HepG2 (cell line): ENCODE measurements around the gene CASKIN2. TPM values are rescaled to one million over a fixed set of nuclear protein-coding genes. Genes with fewer than 3 reads are reported as not detected.

Experiments used
- AGO2 ChIP-seq: fragments of 200-400 bp; formaldehyde crosslinking; optimal IDR thresholded peaks from 2 replicates; pipeline ENCODE3; 2017; ENCODE audit warnings: mild to moderate bottlenecking, low read depth, low read length, moderate library complexity
- ATM ChIP-seq: fragments of 450-650 bp; IDR thresholded peaks from 2 replicates; pipeline ENCODE4 v1.7.1; 2017; ENCODE audit warnings: mild to moderate bottlenecking, borderline replicate concordance
- ATRX ChIP-seq: sonication (generic); formaldehyde crosslinking; IDR thresholded peaks from 2 replicates; pipeline ENCODE4 v1.4.0; 2020; ENCODE audit warnings: missing genetic modification reagents, borderline replicate concordance
- HNRNPL ChIP-seq: fragments of 200-400 bp; formaldehyde crosslinking; IDR thresholded peaks from 2 replicates; pipeline ENCODE4 v1.6.1; 2017; ENCODE audit warnings: mild to moderate bottlenecking, low read depth, low read length
- IKZF1 ChIP-seq: fragments of 450-650 bp; IDR thresholded peaks from 2 replicates; pipeline ENCODE4 v1.7.1; 2016
- IRF2 ChIP-seq: IDR thresholded peaks from 2 replicates; pipeline ENCODE4 v1.6.1; 2018; ENCODE audit warnings: missing genetic modification reagents, missing compliant biosample characterization
- JARID2 ChIP-seq: sonication (generic); formaldehyde crosslinking; IDR thresholded peaks from 2 replicates; pipeline ENCODE4 v1.8.1; 2023; ENCODE audit warnings: missing genetic modification reagents, inconsistent platforms; ENCODE audit not compliant: insufficient replicate concordance
- MBD4 ChIP-seq: IDR thresholded peaks from 2 replicates; pipeline ENCODE4 v1.6.1; 2012; ENCODE audit warnings: low read length, inconsistent platforms, borderline replicate concordance
- MYC ChIP-seq: sonication (generic); formaldehyde crosslinking; IDR thresholded peaks from 2 replicates; pipeline ENCODE4 v1.9.0; 2021; ENCODE audit warnings: missing genetic modification reagents, borderline replicate concordance
- NFE2 ChIP-seq: sonication (generic); formaldehyde crosslinking; IDR thresholded peaks from 2 replicates; pipeline ENCODE4 v1.4.0; 2020; ENCODE audit warnings: missing genetic modification reagents
- NONO ChIP-seq, 2 experiments: fragments of 450-650 bp in 1 of 2; sonication (generic) in 1 of 2; formaldehyde crosslinking in 1 of 2; IDR thresholded peaks in 1 of 2; conservative IDR thresholded peaks in 1 of 2; 2 replicates each; pipeline versions ENCODE4 v1.6.1 to v1.8.0; 2017 to 2022; ENCODE audit warnings: mild to moderate bottlenecking in 1 of 2, missing genetic modification reagents in 1 of 2, moderate library complexity in 1 of 2
- ONECUT2 ChIP-seq: sonication (generic); formaldehyde crosslinking; IDR thresholded peaks from 2 replicates; pipeline ENCODE4 v1.4.0; 2020; ENCODE audit warnings: missing genetic modification reagents
- PCBP1 ChIP-seq: fragments of 200-400 bp; formaldehyde crosslinking; IDR thresholded peaks from 2 replicates; pipeline ENCODE4 v1.6.1; 2017; ENCODE audit warnings: mild to moderate bottlenecking, low read depth, low read length, borderline replicate concordance
- POLR2G ChIP-seq: fragments of 200-400 bp; formaldehyde crosslinking; IDR thresholded peaks from 2 replicates; pipeline ENCODE4 v1.6.1; 2018; ENCODE audit warnings: mild to moderate bottlenecking, low read depth, low read length, moderate library complexity
- PRPF4 ChIP-seq: fragments of 200-400 bp; formaldehyde crosslinking; IDR thresholded peaks from 2 replicates; pipeline ENCODE4 v1.6.1; 2016; ENCODE audit warnings: low read length, low read depth; ENCODE audit not compliant: poor library complexity, severe bottlenecking
- SALL2 ChIP-seq: sonication (generic); formaldehyde crosslinking; IDR thresholded peaks from 2 replicates; pipeline ENCODE4 v1.8.1; 2023; ENCODE audit warnings: mild to moderate bottlenecking, missing genetic modification reagents, inconsistent platforms
- SMAD3 ChIP-seq: sonication (generic); formaldehyde crosslinking; IDR thresholded peaks from 2 replicates; pipeline ENCODE4 v1.4.0; 2020; ENCODE audit warnings: missing genetic modification reagents
- SRSF1 ChIP-seq: fragments of 200-400 bp; formaldehyde crosslinking; optimal IDR thresholded peaks from 2 replicates; pipeline ENCODE3; 2017; ENCODE audit warnings: mild to moderate bottlenecking, low read depth, low read length, moderate library complexity
- ZFP37 ChIP-seq: sonication (generic); formaldehyde crosslinking; IDR thresholded peaks from 2 replicates; pipeline ENCODE4 v1.4.0; 2020; ENCODE audit warnings: missing genetic modification reagents, borderline replicate concordance
- ZNF101 ChIP-seq: sonication (generic); formaldehyde crosslinking; IDR thresholded peaks from 2 replicates; pipeline ENCODE4 v1.4.0; 2020; ENCODE audit warnings: mild to moderate bottlenecking, low read depth, missing genetic modification reagents, borderline replicate concordance
- ZNF138 ChIP-seq: sonication (generic); formaldehyde crosslinking; IDR thresholded peaks from 2 replicates; pipeline ENCODE4 v1.5.0; 2020; ENCODE audit warnings: mild to moderate bottlenecking, low read depth, missing genetic modification reagents
- ZNF205 ChIP-seq: IDR thresholded peaks from 2 replicates; pipeline ENCODE4 v1.6.1; 2018; ENCODE audit warnings: missing biosample characterization, missing genetic modification reagents
- ZNF207 ChIP-seq: fragments of 450-650 bp; IDR thresholded peaks from 2 replicates; pipeline ENCODE4 v1.6.1; 2016; ENCODE audit warnings: antibody characterized with exemption, borderline replicate concordance
- ZNF292 ChIP-seq: sonication (generic); formaldehyde crosslinking; IDR thresholded peaks from 2 replicates; pipeline ENCODE4 v1.8.1; 2022; ENCODE audit warnings: mild to moderate bottlenecking, low read depth, missing genetic modification reagents, borderline replicate concordance
- ZNF317 ChIP-seq: sonication (generic); formaldehyde crosslinking; IDR thresholded peaks from 2 replicates; pipeline ENCODE4 v1.5.0; 2020; ENCODE audit warnings: mild to moderate bottlenecking, missing genetic modification reagents
- ZNF33A ChIP-seq: sonication (generic); formaldehyde crosslinking; IDR thresholded peaks from 2 replicates; pipeline ENCODE4 v1.5.1; 2020; ENCODE audit warnings: missing genetic modification reagents, mild to moderate bottlenecking, moderate library complexity, borderline replicate concordance
- ZNF556 ChIP-seq: sonication (generic); formaldehyde crosslinking; IDR thresholded peaks from 2 replicates; pipeline ENCODE4 v1.4.0; 2020; ENCODE audit warnings: mild to moderate bottlenecking, missing genetic modification reagents, borderline replicate concordance
- ZNF644 ChIP-seq: IDR thresholded peaks from 2 replicates; pipeline ENCODE4 v1.6.1; 2016; ENCODE audit warnings: low read depth
- ZNF720 ChIP-seq: sonication (generic); formaldehyde crosslinking; IDR thresholded peaks from 2 replicates; pipeline ENCODE4 v1.4.0; 2020; ENCODE audit warnings: missing genetic modification reagents
- ZNF75D ChIP-seq: sonication (generic); formaldehyde crosslinking; IDR thresholded peaks from 2 replicates; pipeline ENCODE4 v1.8.1; 2023; ENCODE audit warnings: missing genetic modification reagents, mild to moderate bottlenecking, borderline replicate concordance
- polyA plus RNA-seq, 8 experiments: library from polyadenylated mRNA; depleted of rRNA in 3 of 8; stranded (reverse) in 7 of 8; unstranded in 1 of 8; fragments of >200 nt; fragmentation: Illumina TruSeq in 4 of 8; extraction: Trizol in 4 of 8; gene quantifications; 2 replicates each; pipeline versions ENCODE4 v1.2.1 to v1.2.3, GENCODE V29; 2011 to 2016; ENCODE audit warnings: low read depth in 4 of 8, missing spikeins in 1 of 8, mixed read lengths in 1 of 8; ENCODE audit not compliant: insufficient read depth in 1 of 8
- total RNA-seq, 5 experiments: library from RNA; depleted of rRNA; stranded (reverse); fragments of >200 nt; fragmentation: Illumina TruSeq; extraction: Trizol; gene quantifications; 2 replicates each; pipeline ENCODE4 v1.2.3, GENCODE V29; 2016; ENCODE audit warnings: low read depth in 1 of 5
- TF ChIP-seq, protein P1 (sequence below): sonication (generic); formaldehyde crosslinking; IDR thresholded peaks from 2 replicates; pipeline ENCODE4 v1.5.0; 2020; ENCODE audit warnings: missing genetic modification reagents
- TF ChIP-seq, protein P2 (sequence below): sonication (generic); formaldehyde crosslinking; IDR thresholded peaks from 2 replicates; pipeline ENCODE4 v1.8.1; 2022; ENCODE audit warnings: mild to moderate bottlenecking, missing genetic modification reagents

CASKIN2 gene
- total and polyA plus RNA-seq, 2 of the 13 experiments (the other 11 are each of a cell fraction or from before 2014, with no cell fraction given), result 5.2 to 7.8 TPM

DNA sequence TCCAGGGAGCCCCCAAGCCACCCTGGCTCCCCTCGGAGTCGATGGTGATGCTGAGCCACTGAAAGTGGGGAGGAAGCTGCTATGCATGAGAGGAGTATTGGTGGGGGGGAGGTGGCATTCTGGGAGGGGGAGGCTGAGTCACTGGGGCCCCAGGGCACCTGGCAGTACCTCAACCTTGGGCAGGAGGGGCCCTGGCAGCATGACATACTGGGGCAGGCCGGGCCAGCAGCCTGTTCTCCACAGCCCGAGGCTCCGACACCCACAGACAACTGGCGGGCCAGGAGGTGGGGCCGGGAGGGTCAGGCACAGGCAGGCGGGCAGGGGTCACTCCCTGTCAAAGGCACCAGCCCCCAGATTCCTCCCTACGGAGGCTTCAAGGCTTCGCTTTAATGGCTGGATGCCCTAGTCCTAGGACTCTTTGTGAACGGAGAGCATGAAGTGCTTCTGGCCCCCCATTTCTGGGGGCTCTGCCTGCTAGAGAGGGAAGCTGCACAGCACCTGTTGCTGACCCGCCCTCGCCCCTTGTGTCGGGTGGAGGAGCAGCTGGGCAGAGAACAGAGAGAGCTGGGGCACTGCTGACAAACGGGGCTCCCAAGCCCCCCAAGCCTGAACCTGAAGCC lies 928 bp downstream of the CASKIN2 start (continued):
- TF ChIP-seq, protein P1, sequence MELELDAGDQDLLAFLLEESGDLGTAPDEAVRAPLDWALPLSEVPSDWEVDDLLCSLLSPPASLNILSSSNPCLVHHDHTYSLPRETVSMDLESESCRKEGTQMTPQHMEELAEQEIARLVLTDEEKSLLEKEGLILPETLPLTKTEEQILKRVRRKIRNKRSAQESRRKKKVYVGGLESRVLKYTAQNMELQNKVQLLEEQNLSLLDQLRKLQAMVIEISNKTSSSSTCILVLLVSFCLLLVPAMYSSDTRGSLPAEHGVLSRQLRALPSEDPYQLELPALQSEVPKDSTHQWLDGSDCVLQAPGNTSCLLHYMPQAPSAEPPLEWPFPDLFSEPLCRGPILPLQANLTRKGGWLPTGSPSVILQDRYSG, result no peak
- TF ChIP-seq ZNF292 (CRISPR knock-in tag), result 0 out of 2 replicates have a peak, but pooled peaks have one; percentile 25
- TF ChIP-seq NFE2 (CRISPR knock-in tag), result no peak
- TF ChIP-seq ATM, result no peak
- TF ChIP-seq PRPF4, result no peak
- no peak for TF ChIP-seq ATRX (CRISPR knock-in tag)
- no peak for TF ChIP-seq ZNF720
- TF ChIP-seq POLR2G, result no peak
- TF ChIP-seq HNRNPL, result peak; percentile 75
- TF ChIP-seq, protein P2, sequence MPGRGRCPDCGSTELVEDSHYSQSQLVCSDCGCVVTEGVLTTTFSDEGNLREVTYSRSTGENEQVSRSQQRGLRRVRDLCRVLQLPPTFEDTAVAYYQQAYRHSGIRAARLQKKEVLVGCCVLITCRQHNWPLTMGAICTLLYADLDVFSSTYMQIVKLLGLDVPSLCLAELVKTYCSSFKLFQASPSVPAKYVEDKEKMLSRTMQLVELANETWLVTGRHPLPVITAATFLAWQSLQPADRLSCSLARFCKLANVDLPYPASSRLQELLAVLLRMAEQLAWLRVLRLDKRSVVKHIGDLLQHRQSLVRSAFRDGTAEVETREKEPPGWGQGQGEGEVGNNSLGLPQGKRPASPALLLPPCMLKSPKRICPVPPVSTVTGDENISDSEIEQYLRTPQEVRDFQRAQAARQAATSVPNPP (CRISPR knock-in tag), result no peak
- no peak for TF ChIP-seq AGO2
- TF ChIP-seq ZNF317, result no peak
- no peak for TF ChIP-seq SRSF1
- no peak for TF ChIP-seq NONO (IDR thresholded peaks at IDR 0.05)
- TF ChIP-seq NONO (CRISPR knock-in tag; conservative IDR thresholded peaks at IDR 0.05), result no peak
- no peak for TF ChIP-seq IRF2 (CRISPR knock-in tag)
- TF ChIP-seq SMAD3 (CRISPR knock-in tag), result no peak
- TF ChIP-seq ZNF33A (CRISPR knock-in tag), result no peak
- no peak for TF ChIP-seq IKZF1
- no peak for TF ChIP-seq JARID2 (CRISPR knock-in tag)
- no peak for TF ChIP-seq MBD4
- TF ChIP-seq ZNF556, result peak; percentile 24; the same call in 1 of the 2 replicates
- TF ChIP-seq PCBP1, result 0 out of 2 replicates have a peak, but pooled peaks have one; percentile 30
- no peak for TF ChIP-seq ZNF205 (CRISPR knock-in tag)
- TF ChIP-seq SALL2 (CRISPR knock-in tag), result peak; percentile 17; the same call in 1 of the 2 replicates
- 0 out of 2 replicates have a peak, but pooled peaks have one; percentile 63 for TF ChIP-seq ZNF138 (CRISPR knock-in tag)
- no peak for TF ChIP-seq ZNF207
- no peak for TF ChIP-seq ONECUT2 (CRISPR knock-in tag)
- no peak for TF ChIP-seq ZNF644 (CRISPR knock-in tag)
- TF ChIP-seq ZNF101, result no peak
- no peak for TF ChIP-seq ZFP37
- TF ChIP-seq MYC (CRISPR knock-in tag), result no peak
- no peak for TF ChIP-seq ZNF75D (CRISPR knock-in tag)
